Activated naive CD4-positive, alpha-beta T cell (primary cell): ENCODE results near the gene AIFM2.
A peak's percentile ranks its signal among the peaks of the same experiment; 100 is the strongest.
"Not testable (repeated sequence)": the region's sequence is repeated elsewhere in the genome, so short reads cannot be mapped to it uniquely, and the experiment has no call there.

Source experiments
- DNase-seq, 4 experiments: peaks; one replicate each; lab custom pipeline; 2025; lab: John Stamatoyannopoulos, UW

The AIFM2 gene

GRCh38 chr10:70121281-70121949, 11.2 kb downstream of the AIFM2 start:
- no peak for DNase-seq

- no peak for DNase-seq
These were observed 12.2 kb downstream of the AIFM2 start for GRCh38 chr10:70120417-70120816.

DNA sequence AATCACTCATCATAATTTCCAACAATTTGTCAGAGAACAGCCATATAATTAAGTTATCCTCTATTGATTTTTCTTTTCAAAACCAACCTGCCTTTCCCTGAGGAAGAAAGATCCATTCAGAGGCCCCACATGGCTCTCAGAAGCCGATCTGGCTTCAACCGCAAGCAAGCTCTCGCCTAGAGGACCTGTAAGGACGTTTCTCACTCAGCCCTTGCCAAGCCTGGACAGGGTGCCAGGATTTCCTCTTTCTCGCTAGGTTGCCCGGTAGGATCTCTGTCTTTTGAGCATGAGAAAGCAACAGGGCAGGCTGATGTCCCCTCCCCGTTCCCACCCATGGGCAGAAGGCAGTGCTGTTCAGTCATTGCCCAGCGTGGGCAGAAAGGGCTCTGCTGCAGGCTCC, 13.0 kb downstream of the AIFM2 start:
- DNase-seq, result no peak

DNA sequence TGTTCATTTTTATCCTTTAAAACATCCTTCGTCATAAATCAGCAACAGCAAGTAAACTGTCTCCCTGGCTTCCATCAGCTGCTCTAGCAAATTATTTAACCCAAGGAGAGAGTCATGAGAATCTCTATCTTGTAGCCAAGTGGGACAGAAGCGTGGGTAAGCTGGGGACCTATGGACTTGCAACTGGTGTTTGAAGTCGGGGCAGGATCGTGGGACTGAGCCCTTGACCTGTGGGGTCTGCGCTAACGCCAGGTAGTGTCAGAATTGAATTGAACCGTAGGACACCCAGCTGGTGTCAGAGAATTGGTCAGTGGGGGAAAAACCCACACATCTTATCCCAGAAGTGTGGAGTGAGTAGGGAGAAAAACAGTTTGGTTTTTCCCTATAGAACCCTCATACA, 13.4 kb downstream of the AIFM2 start:
- no peak for DNase-seq

DNA sequence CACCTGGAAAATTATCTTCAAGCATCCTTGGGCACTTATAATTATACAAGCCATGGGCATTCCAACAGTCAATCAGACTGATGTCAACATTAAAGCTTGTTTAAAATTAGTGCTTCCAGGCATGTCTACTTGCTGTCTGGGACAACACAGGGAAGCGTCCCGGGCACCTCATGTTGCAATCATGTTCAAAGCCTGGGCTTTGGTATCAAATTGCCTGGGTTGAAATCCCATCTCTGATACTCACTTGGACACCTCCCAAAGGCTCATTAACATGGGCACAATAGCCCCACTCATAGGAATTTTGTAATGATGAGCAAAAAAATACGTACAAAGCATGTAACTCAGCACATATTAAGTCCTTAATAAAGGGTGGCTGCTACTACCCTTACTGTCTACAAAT, 14.4 kb downstream of the AIFM2 start:
- DNase-seq, result no peak

GRCh38 chr10:70117646-70118045, 15.0 kb downstream of the AIFM2 start:
- no peak for DNase-seq

DNA sequence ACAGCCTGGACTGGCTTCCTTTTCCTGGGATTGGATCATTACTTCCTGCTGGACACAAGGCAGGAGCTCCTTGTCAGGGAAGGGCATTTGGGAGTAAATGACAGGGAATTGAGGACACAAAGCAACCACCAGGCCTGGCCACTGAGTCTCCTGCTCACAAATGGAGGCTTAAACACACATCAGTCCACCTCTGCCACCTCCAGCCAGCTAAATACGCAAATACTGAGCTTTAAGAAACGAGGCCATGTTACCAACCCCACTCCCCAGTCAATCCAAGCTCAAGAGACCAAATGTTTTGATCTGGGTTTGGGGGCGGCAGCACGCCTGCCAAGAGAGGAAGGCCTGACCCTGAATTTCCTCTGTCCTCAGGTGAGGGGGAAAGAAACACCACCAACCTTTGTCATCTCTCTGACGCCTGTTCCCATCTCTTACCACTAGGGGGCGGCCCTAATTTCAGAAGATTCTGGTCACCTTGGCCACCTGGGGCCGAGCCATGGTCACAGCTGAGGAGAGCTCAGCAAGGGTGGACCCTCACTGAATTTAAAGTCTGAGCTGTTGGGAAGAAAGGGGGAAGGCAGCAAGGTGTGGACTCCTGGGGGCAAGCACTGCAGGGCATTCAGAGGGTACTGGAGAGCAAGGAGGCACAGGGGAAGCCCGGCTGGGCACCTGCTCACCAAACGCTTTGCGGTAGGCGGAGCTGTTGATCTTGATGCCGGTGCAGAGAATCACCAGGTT, 16.5 kb downstream of the AIFM2 start:
- DNase-seq, result peak in 3 of 4 experiments; percentile 14 to 20 (median 17)

DNA sequence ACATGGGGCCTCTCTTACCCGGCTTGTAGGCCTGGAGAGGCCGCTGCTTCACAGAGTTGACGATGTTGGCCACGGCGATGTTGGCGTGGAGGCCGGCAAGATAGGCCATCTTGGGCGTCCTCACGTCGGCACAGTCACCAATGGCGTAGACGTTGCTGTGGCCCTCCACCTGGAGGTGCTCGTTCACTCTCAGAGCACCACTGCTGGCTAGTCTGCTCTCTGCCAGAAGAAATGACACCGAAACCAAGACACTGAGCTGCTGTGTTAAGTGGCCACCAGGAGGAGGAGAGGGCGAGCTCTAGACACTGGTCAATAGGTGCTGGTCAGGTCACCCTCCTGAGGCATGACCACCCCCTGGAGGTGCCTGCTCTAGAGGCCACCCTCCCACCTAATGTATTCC, 17.7 kb downstream of the AIFM2 start:
- DNase-seq, result no peak

- DNase-seq, result no peak
These were observed 20.6 kb downstream of the AIFM2 start for GRCh38 chr10:70112071-70112470.

GRCh38 chr10:70111496-70111895, 21.1 kb downstream of the AIFM2 start:
- DNase-seq, result no peak

GRCh38 chr10:70109064-70109729, 23.4 kb downstream of the AIFM2 start:
- no peak for DNase-seq

- DNase-seq, result peak in 1 of 4 experiments; percentile 4
These were observed 25.4 kb downstream of the AIFM2 start for GRCh38 chr10:70106958-70107791.

DNA sequence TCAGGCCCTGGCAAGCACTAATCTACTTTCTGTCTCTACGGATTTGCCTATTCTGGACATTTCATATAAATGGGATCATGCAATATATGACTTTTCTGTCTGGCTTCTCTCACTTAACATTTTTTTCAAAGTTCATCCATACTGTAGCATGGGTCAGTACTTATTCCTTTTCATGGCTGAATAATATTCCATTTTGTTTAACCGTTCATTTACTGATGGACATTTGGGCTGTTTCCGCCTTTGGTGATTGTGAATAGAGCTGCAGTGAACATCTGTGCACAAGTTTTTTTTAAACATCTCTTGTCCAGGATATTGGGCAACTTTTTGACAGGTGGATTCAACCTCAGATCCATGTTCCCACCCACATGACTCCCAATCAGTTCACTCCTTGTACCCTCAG, 31.0 kb downstream of the AIFM2 start:
- no peak for DNase-seq

GRCh38 chr10:70101068-70101562, 31.5 kb downstream of the AIFM2 start:
- DNase-seq, result not testable (repeated sequence)

GRCh38 chr10:70098271-70098670, 34.4 kb downstream of the AIFM2 start:
- DNase-seq, result no peak

GRCh38 chr10:70097459-70097858, 35.2 kb downstream of the AIFM2 start:
- DNase-seq, result no peak

DNA sequence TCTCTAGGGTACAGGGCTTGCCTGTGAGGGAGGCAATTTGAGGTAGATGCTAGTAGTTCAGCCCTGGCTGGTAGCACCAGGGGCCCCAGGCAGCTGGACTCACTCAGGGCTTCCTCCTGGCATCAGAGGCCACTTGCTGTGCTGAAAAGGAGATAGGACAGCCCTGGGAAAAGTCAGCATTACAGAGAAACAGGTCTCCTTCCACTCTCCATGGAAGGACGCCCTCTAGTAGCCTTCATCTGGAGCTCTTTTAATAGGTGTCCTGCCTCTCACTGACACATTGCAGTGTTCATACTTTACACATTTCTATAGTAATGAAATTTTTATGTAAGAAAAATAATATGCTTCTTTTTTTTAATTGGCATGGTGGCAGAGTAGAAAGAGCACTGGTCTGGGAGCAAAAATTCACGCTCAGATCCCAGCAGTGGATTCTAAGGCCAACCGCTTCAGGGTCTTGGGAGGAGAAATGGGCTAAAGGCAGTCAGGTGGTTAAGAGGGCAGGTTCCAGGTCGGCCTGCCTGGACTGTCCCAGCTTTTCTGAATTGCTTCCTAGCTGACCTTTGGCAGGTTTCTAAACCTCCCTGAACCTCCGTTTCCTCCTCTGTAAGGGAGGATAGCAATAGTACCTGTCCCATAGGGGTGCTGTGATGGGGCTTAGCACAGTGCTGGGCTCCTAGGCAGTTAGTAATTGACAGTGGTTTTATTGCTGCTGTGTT, 35.8 kb downstream of the AIFM2 start:
- DNase-seq, result no peak

DNA sequence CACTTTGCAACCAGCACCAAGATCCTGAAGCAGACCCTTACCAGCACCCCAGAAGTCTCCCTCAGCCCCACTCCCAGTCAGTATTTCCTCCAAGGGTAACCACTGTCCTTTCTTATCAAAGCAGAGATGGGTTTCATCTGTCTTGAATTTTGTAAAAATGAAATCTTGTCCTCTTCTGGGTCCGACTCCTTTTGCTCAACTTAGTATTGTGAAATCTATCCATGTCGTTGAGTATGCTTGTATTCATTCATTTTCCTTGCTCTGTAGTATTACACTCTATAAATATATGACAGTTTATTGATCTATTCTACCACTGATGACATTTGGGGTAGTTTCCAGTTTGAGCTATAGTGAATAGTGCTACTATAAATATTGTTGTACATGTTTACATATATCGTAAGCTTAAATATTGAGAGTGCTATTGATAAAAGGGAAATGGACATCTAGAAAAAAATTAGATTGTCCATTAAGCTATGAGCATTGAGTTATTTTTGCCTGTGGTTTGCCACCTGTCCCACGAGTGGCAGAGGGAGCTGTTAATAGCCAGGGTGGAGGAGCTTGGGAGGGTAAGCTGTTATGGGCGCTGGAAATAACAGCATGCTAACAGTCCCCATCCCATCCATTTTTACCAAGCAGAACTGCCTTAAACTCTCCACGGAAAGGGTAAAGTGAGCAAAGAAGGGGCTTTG, 36.5 kb downstream of the AIFM2 start:
- DNase-seq, result no peak

- no peak for DNase-seq
These were observed 38.4 kb downstream of the AIFM2 start for GRCh38 chr10:70094250-70094649.

DNA sequence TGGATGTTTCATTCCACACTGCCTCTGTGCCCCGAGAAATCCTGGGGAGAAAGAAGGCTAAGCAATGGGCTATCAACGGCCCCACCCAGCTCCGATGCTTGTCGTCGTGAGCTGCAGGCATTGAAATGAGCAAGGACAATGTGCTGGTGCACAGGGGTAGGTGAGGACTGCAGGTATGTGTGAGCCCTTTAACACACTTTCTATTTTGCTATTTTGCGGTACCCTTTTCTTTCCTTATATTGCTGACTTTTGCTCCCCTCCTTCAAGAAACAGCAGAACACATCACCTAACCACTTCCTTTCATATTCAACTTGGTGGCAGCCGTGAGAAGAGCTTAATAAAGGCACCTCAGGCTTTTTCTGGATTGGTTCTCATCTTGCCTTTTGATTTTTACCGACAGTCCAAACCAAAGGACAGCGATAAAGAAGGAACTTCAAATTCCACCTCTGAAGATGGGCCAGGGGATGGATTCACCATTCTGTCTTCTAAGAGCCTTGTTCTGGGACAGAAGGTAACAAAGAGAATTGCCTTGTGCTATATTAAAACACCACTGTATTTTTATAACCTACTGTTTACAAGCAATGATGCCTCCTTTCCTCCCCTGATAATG, 39.2 kb downstream of the AIFM2 start:
- no peak for DNase-seq

GRCh38 chr10:70092389-70092718, 40.3 kb downstream of the AIFM2 start:
- DNase-seq, result no peak
